Activated CD8-positive, alpha-beta memory T cell treated with anti-CD3 and anti-CD28 coated beads for 36 hours (primary cell): Measurements from ENCODE around the gene DIAPH3. TPM values are rescaled to one million over a fixed set of nuclear protein-coding genes. Genes with fewer than 3 reads are reported as not detected.

ENCODE experiments used
- CTCF ChIA-PET: fragments of 350-600 bp; sonication (Branson Sonifier 250); formaldehyde crosslinking; loops from one replicate; lab custom pipeline; 2021; ENCODE audit warnings: antibody characterized with exemption; lab: Charles Lee
- POLR2A ChIA-PET: fragments of 350-600 bp; sonication (Branson Sonifier 250); formaldehyde crosslinking; loops from one replicate; lab custom pipeline; 2021; ENCODE audit warnings: antibody characterized with exemption; lab: Charles Lee
- total RNA-seq, 2 experiments: library from RNA; stranded (reverse); gene quantifications; one replicate each; pipeline ENCODE4 v1.2.3, GENCODE V29; 2021

DIAPH3 gene
- total RNA-seq, 2 experiments from 2014 or later: 18.8 to 19.0 TPM

DNA sequence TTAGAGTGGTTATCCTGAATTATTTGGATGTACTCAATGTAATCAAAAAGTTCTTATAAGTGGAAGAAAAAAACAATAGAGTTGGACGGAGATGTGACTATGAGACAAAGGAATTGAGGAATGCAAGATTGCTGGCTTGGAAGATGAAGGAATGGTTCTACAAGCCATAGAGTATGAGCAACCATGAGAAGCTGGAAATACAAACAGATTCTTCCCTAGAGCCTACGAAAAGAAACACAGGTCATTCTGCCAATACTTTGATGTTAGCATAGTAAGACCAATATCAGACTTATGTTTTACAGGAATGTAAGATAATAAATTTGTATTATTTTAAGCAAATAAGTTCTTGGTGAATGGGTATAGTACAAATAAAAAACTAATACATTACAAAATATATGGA lies 249.2 kb downstream of the DIAPH3 start:
- CTCF ChIA-PET: no interaction called here
- POLR2A ChIA-PET: no interaction called here

DNA sequence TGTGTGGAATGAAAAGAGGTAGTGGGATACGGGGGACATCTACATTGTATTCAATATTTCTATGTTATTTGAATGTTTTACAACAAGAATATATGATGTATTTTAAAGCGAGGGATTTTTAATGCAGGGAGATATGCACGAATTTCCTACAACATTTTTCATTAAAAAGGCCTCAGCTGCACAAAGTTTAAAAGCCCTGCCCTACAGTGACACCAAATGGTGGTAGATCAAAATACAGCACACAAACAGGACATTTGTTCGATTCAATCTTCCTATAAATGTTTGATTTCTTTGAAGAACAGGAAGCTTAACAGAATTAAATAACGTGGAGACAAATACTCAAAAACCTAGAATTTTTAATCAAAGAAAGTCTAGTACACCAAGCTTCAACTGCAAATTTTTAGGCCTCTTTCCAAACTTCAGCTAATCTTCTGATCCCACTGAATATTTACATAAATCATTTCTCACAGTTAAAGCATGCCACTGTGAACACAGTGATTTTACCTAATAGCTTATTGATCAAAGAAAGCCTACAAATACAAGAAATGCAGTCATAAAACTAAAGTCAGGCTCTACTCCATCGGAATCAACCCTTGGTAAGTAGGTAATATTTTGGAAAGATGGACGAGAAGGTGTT lies 257.2 kb downstream of the DIAPH3 start:
- ChIA-PET POLR2A (no interaction called here), CTCF (no interaction called here)

DNA sequence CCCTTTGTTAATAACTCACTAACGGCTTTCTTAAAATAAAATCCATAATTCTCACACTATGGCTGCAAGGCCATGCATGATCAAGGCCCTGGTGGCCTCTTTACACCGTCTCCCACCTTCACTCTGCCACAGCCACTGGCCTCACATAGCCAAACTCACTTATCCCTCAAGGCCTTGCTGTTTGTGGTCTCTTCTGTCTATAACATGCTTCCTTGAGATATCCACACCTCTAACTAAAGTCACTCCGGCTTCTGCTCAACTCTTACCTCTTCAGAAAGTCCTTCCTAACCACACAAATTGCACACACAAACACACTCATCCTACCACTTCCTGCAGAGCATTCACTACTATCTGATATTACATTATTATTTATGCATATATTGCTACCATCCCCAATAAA lies 262.5 kb downstream of the DIAPH3 start:
- POLR2A ChIA-PET: no interaction called here
- CTCF ChIA-PET: no interaction called here

DNA sequence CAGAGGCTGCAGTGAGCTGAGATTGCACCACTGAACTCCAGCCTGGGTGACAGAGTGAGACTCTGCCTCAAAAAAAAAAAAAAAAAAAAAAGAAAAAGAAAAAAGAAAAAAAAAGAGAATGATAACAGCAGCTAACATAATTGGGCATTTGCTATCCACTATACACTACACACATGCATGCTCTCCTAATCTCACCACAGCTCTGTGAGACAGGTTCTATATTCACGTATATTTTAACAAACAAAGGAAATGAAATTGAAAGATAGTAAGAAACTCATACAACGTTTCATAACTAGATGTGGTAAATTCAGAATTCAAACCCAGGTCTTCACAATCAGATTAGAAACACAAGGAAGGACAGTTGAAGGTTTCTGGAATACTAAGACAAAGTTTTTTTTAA lies 265.7 kb downstream of the DIAPH3 start:
- ChIA-PET CTCF (no interaction called here), POLR2A (no interaction called here)

DNA sequence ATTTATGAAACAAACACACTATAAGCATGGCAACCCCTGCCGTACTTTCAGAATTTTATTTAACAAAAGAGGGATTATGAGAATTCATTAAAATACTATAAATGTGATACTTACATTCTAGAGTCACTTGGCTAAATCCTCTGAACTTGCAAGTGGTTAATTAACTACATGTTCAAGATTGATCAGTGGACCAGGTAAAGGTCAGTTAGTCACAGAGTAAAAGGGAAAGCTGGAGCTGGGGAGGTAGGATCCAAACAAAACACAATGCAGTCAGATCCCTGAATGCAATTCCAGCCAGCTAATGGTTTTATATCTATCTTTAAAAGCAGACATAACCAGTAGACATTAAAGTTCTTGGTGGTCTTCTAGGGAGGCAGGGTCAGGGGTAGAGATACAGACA lies 270.5 kb downstream of the DIAPH3 start:
- ChIA-PET POLR2A (no interaction called here), CTCF (no interaction called here)

DNA sequence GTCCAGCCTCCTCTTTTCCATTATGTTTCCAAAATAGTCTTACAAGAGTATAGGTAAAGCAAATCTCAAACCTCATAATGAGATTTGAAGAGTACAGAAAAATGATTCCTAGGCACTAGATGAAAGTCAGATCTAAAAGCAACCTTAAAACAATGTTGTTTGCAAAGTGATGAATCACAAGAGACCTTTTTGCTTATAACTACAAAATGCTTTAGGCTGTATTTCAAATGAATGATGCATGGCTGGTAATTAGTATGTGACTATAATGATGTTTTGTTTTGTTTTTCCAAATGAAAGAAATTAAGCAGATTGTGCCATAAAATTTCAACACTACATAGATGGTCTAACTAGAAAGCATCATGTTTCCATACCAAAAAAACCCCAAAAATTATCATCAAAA lies 272.7 kb downstream of the DIAPH3 start:
- POLR2A ChIA-PET: no interaction called here
- CTCF ChIA-PET: no interaction called here

DNA sequence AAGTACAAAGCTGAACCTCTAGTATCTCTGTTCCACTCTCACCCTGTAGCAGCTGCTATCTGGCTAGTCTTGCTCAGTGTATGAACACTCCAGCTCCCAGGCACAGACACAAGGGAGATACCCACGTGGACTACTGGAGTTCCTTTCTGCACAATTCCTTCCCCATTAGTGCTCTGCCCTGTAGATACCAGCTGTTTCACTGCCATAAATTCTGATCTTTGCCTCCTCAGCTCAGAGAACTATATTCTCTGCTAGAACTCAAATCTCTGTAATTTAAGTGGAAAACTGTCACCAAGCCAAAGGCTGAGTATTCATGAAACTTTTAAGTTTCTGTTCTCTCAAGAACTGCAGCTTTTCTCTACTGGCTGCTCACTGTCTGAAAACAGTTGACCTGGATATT lies 273.7 kb downstream of the DIAPH3 start:
- CTCF ChIA-PET: no interaction called here
- POLR2A ChIA-PET: no interaction called here

DNA sequence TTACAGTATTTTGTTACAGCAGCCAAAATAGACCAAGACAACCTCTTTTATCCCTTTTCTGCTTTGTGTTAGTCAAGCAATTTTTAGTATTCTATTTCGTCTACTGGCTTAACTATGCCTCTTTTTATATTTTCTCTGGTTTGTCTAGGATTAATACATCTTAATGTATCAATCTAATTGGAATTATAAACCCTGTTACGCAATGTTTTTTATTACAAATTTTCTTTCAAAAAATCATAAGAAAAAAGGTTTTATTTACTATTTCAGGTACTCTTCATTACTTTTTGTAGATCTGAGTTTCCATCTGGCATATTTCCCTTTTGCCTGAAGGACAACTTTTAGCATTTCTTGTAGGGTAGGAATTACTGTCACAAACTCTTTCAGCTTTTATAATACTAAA lies 275.3 kb downstream of the DIAPH3 start:
- POLR2A ChIA-PET: no interaction called here
- CTCF ChIA-PET: no interaction called here

GRCh38 chr13:59885076-59885475 lies 278.7 kb downstream of the DIAPH3 start:
- ChIA-PET POLR2A (no interaction called here), CTCF (no interaction called here)

DNA sequence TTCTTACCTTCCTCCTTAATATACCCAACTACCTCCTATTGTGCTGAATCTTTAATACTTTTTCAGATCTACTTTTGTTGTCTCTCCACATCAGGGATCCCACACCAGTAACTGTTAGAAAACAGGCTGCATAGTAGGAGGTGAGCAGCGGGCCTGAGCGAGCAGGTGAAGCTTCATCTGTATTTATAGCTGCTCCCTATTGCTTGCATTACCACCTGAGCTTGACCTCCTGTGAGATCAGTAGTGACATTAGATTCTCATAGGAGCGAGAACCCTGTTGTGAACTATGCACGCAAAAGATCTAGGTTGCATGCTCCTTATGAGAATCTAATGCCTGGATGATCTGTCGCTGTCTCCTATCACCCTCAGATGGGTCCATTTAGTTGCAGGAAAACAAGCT lies 279.8 kb downstream of the DIAPH3 start:
- ChIA-PET CTCF (interaction anchor here (0.6 kb wide), 1 partner anchor 13 kb away, joined by 3 read pairs; no protein-coding TSS in a partner anchor), POLR2A (no interaction called here)

DNA sequence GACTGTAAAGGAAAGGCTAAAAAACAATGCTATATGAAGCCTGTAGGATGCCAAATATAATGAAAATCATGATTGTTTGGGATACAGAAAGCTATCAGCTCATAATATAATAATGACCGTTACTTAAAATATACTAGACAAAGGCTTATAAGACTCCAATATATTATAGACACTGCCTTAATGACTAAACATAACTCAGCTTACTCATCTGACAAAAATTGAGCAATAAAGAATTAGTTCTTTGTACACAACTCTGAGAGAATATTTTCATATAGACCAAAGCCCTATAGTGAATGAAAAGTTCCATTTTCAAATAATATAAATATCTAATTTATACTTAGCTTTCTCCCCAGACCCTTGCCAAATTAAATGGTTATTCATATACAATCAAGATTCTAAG lies 283.3 kb downstream of the DIAPH3 start:
- CTCF ChIA-PET: no interaction called here
- POLR2A ChIA-PET: no interaction called here

GRCh38 chr13:59879281-59879680 lies 284.4 kb downstream of the DIAPH3 start:
- POLR2A ChIA-PET: no interaction called here
- CTCF ChIA-PET: no interaction called here

DNA sequence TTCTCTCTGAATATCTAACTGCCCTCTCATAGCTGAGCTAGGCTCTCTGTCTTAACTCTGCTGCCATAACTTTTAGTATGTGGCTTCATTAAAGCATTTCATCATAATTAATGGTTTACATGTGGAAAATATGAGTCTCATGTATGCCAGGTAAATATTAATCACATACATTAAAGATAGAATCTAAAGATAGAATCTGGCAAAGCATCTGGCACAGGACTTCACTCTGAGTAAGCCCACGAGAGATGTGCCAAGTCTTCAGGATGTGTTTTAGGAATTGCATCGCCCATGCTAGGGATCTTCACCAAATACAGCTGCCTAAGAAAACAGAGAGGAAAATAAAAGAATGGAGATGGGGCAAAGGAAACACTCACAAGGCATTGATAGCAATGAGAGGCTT lies 285.8 kb downstream of the DIAPH3 start:
- CTCF ChIA-PET: no interaction called here
- POLR2A ChIA-PET: no interaction called here

DNA sequence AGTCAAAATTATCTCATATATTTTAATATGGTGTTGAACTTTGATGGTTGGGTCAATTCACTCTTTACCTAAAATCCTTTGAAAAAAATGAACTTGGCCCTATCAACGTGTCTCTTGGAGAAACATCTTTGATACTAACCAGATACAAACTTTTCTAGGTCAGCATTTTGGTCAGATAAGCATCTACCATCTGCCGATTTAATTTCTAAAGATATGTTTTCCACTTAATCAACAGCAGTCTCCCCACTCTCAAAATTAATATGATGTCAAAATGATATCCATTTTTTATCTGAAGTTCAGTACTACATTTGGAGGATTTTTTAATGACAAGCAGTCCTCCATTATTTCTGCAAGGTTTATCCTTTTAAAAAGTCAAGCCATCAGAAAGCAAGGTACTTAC lies 288.8 kb downstream of the DIAPH3 start:
- CTCF ChIA-PET: no interaction called here
- POLR2A ChIA-PET: no interaction called here

DNA sequence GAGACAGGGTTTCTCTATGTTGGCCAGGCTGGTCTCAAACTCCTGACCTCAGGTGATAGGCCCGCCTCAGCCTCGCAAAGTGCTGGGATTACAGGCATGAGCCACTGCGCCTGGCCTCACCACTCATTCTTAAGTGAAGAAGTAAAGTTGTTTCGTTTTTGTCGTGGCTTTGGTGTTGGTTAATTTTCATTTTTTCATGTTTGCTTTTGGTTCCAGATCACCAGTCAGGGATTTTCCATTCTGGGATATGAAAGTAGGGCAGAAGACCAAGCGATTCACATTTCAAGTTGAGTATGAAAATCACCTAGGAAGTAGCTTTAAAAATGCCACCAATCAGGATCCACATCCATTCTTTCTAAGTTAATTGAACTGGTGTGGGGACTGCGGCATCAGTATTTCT lies 289.9 kb downstream of the DIAPH3 start:
- POLR2A ChIA-PET: no interaction called here
- CTCF ChIA-PET: no interaction called here

- ChIA-PET POLR2A (interaction anchor here (0.7 kb wide), 1 partner anchor 311 kb away, joined by 8 read pairs; no protein-coding TSS in a partner anchor), CTCF (no interaction called here)
Measured at GRCh38 chr13:59873309-59873708, 290.4 kb downstream of the DIAPH3 start.

GRCh38 chr13:59867867-59868266 lies 295.9 kb downstream of the DIAPH3 start:
- CTCF ChIA-PET: no interaction called here
- POLR2A ChIA-PET: no interaction called here

- ChIA-PET POLR2A (no interaction called here), CTCF (no interaction called here)
Measured at GRCh38 chr13:59865398-59865797, 298.3 kb downstream of the DIAPH3 start.

DNA sequence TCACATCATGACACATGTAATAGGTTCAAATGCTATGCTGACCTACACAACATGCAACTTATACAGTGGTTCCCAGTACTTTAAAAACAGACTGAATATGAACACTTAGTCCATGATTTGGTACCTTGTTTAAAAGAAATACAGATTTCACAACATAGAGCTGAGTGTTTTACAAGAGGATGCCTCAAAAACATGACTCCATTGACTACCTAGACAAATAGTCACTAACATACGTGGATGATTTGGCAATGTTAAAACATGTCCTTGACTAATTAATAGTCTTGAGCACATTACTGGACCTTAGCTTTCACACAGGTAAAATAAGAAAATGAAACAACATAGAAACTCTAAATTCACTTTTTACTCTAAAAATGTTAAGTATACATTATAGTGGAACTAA lies 300.1 kb downstream of the DIAPH3 start:
- ChIA-PET POLR2A (no interaction called here), CTCF (no interaction called here)

DNA sequence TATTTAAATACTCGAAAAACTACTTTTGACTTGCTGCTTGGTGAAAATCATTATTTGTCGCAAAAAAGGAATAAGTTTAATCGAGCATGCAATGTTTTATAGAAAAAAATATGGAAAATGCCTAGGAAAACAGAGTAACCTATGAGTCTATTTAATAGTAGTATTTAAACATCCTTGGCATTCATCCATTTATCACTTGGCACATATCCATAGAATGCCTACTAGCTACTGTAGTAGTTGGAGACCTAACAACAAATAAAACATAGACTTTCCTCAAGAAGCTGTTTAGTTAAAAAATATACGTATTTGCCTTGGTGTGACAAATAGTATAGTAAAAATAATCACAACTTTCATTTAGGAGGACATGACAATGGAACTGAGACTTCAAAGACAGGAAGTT lies 302.1 kb downstream of the DIAPH3 start:
- ChIA-PET CTCF (no interaction called here), POLR2A (no interaction called here)

GRCh38 chr13:59856281-59856810 lies 307.4 kb downstream of the DIAPH3 start:
- ChIA-PET CTCF (no interaction called here), POLR2A (no interaction called here)
